K562 (cell line): Measurements from ENCODE around the gene CBLL1. TPM values are rescaled to one million over a fixed set of nuclear protein-coding genes. Genes with fewer than 3 reads are reported as not detected.
A peak's percentile ranks its signal among the peaks of the same experiment; 100 is the strongest.

ENCODE experiments used
- KDM2B ChIP-seq: fragments of 250-450 bp; sonication (Bioruptor Pico); IDR thresholded peaks from 2 replicates; pipeline ENCODE4 v1.8.0; 2021; ENCODE audit warnings: mild to moderate bottlenecking, moderate library complexity
- MBD2 ChIP-seq: sonication (generic); IDR thresholded peaks from 2 replicates; pipeline ENCODE4 v1.6.1; 2016; ENCODE audit warnings: low read depth, borderline replicate concordance
- MCM3 ChIP-seq: fragments of 450-650 bp; IDR thresholded peaks from 2 replicates; pipeline ENCODE4 v1.6.1; 2016
- MYBL2 ChIP-seq, 2 experiments: fragments of 450-650 bp in 1 of 2; sonication (generic) in 1 of 2; formaldehyde crosslinking in 1 of 2; IDR thresholded peaks; 2 replicates each; pipeline versions ENCODE4 v1.6.1 to v1.8.1; 2017 to 2022; ENCODE audit warnings: borderline replicate concordance in 1 of 2, inconsistent platforms in 1 of 2, low read depth in 1 of 2, mild to moderate bottlenecking in 1 of 2, missing genetic modification reagents in 1 of 2, moderate library complexity in 1 of 2
- MYC ChIP-seq, 2 experiments: fragments of 250-450 bp in 1 of 2; sonication (Bioruptor Pico) in 1 of 2; IDR thresholded peaks; 2 replicates each; pipeline versions ENCODE4 v1.5.1 to v1.6.1; 2012 to 2021; ENCODE audit warnings: low read depth in 2 of 2, borderline replicate concordance in 1 of 2, improper control_type of control experiment in 1 of 2, low read length in 1 of 2, mild to moderate bottlenecking in 1 of 2, moderate library complexity in 1 of 2
- NCOA1 ChIP-seq: fragments of 450-650 bp; IDR thresholded peaks from 2 replicates; pipeline ENCODE4 v1.6.1; 2016; ENCODE audit warnings: low read depth
- NRF1 ChIP-seq, 2 experiments: fragments of 450-650 bp; IDR thresholded peaks in 1 of 2; conservative IDR thresholded peaks in 1 of 2; 2 replicates each; pipeline ENCODE4 v1.6.1; 2014; ENCODE audit warnings: mild to moderate bottlenecking in 2 of 2
- RBM39 ChIP-seq: fragments of 200-400 bp; formaldehyde crosslinking; optimal IDR thresholded peaks from 2 replicates; pipeline ENCODE3; 2018; ENCODE audit warnings: low read depth, low read length
- RCOR1 ChIP-seq, 2 experiments: IDR thresholded peaks; 2 replicates each; pipeline ENCODE4 v1.6.1; 2012; ENCODE audit warnings: low read depth in 2 of 2, low read length in 2 of 2, borderline replicate concordance in 1 of 2, improper control_type of control experiment in 1 of 2
- SNIP1 ChIP-seq: fragments of 450-650 bp; IDR thresholded peaks from 2 replicates; pipeline ENCODE4 v1.7.1; 2017; ENCODE audit warnings: low read depth, mild to moderate bottlenecking
- ZBTB17 ChIP-seq: fragments of 450-650 bp; formaldehyde crosslinking; IDR thresholded peaks from 2 replicates; pipeline ENCODE4 v1.4.0; 2020; ENCODE audit warnings: mild to moderate bottlenecking
- ZNF583 ChIP-seq: fragments of 250-450 bp; sonication (Bioruptor Pico); IDR thresholded peaks from 2 replicates; pipeline ENCODE4 v1.4.0; 2020
- polyA plus RNA-seq, 8 experiments: library from polyadenylated mRNA; depleted of rRNA in 4 of 8; stranded (reverse) in 5 of 8; unstranded in 3 of 8; fragments of >200 nt; fragmentation: Nextera tagmentation in 2 of 8; fragmentation: Illumina TruSeq in 1 of 8; extraction: Ambion mirVana in 2 of 8; extraction: Trizol in 1 of 8; gene quantifications; 2 replicates each; pipeline versions ENCODE4 v1.2.1 to v1.2.3, GENCODE V29; 2011 to 2014; ENCODE audit warnings: inconsistent platforms in 1 of 8, missing spikeins in 1 of 8
- total RNA-seq, 7 experiments: library from RNA; depleted of rRNA in 6 of 7; stranded (reverse); fragments of >200 nt in 6 of 7; fragmentation: Illumina TruSeq in 2 of 7; extraction: Trizol in 2 of 7; gene quantifications; 2 replicates each; pipeline versions ENCODE4 v1.2.1 to v1.2.3, GENCODE V29; 2011 to 2021; ENCODE audit warnings: low replicate concordance in 1 of 7
- TF ChIP-seq, protein P1 (sequence below): fragments of 250-450 bp; sonication (Bioruptor Pico); IDR thresholded peaks from 2 replicates; pipeline ENCODE4 v1.5.0; 2020; ENCODE audit warnings: mild to moderate bottlenecking
- TF ChIP-seq, protein P2 (sequence below): IDR thresholded peaks from 3 replicates; pipeline ENCODE4 v1.6.1; 2011; ENCODE audit warnings: borderline replicate concordance, mild to moderate bottlenecking; ENCODE audit not compliant: insufficient read length, insufficient read depth
- TF ChIP-seq, protein P3 (sequence below): fragments of 250-450 bp; sonication (Bioruptor Pico); IDR thresholded peaks from 2 replicates; pipeline ENCODE4 v1.9.0; 2021; ENCODE audit warnings: mild to moderate bottlenecking
- TF ChIP-seq, protein P4 (sequence below): fragments of 450-650 bp; IDR thresholded peaks from 2 replicates; pipeline ENCODE4 v1.6.1; 2016; ENCODE audit warnings: low read depth

CBLL1 gene
- total and polyA plus RNA-seq, 9 of the 15 experiments (the other 6 are each of a cell fraction or from before 2014, with no cell fraction given) = 14.7 to 67.9 (median 35.4) TPM

DNA sequence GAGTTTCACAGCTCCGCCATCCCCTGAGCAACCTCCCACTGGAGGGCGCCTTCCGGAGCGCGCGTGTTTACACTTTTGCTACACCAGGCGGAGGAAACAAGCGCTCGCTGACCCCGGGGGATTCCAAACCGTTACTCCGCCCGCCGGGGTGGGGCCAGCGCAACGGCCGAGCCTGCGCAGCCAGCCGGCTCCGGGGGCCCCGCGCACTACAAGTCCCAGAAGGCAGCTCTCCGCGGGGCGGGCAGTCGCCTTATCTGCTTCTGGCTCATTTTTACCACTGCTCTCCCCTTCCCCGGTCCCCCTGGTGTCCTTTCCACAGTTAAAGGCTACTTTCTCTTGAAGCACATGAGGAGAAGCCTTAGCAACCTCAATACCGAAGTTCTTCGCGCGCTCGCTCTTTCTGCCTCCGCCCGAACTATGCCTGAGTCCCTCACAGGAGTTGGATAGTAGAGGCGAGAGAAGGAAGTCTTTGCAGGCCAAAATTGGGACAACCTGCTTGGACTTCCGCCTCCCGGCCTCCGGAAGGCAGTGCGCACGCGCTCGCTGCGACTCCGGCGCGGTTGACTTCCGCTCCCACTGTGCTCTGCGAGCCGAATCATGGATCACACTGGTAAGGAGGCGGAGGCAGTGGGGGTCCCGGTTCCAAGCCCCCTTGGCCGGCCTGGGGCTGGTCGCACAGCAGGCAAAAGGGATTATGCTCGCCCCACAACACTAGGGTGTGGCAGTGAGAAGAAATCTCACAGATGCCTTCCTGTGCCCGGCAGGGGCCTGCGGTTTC, at the start of gene CBLL1 (continued):
- TF ChIP-seq, protein P1, sequence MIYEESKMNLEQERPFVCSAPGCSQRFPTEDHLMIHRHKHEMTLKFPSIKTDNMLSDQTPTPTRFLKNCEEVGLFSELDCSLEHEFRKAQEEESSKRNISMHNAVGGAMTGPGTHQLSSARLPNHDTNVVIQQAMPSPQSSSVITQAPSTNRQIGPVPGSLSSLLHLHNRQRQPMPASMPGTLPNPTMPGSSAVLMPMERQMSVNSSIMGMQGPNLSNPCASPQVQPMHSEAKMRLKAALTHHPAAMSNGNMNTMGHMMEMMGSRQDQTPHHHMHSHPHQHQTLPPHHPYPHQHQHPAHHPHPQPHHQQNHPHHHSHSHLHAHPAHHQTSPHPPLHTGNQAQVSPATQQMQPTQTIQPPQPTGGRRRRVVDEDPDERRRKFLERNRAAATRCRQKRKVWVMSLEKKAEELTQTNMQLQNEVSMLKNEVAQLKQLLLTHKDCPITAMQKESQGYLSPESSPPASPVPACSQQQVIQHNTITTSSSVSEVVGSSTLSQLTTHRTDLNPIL (CRISPR knock-in tag) = no peak
- TF ChIP-seq ZBTB17 (CRISPR knock-in tag) (peak; percentile 96), MCM3 (no peak), ZNF583 (CRISPR knock-in tag) (no peak), NRF1 (conservative IDR thresholded peaks at IDR 0.05 in 1 of 2, IDR thresholded peaks at IDR 0.05 in 1 of 2) (peak; percentile 99), NCOA1 (peak; percentile 75), MBD2 (peak; percentile 69), SNIP1 (no peak), KDM2B (CRISPR knock-in tag) (peak; percentile 29; the same call in 1 of the 2 replicates), RBM39 (no peak), MYBL2 (IDR thresholded peaks at IDR 0.05; ENCODE audit: low read depth) (peak; percentile 94), MYBL2 (CRISPR knock-in tag; IDR thresholded peaks at IDR 0.05; ENCODE audit: borderline replicate concordance) (no peak), RCOR1 (IDR thresholded peaks at IDR 0.05; ENCODE audit: borderline replicate concordance in 1 of 2, low read depth in 2 of 2, low read length in 2 of 2) (peak; percentile 2 to 80; a peak in 2 of 4 replicates), MYC (IDR thresholded peaks at IDR 0.05; ENCODE audit: low read depth, low read length) (peak; percentile 86), MYC (CRISPR knock-in tag; IDR thresholded peaks at IDR 0.05; ENCODE audit: borderline replicate concordance, low read depth) (peak; percentile 77; the same call in 1 of the 2 replicates)
- TF ChIP-seq, protein P2, sequence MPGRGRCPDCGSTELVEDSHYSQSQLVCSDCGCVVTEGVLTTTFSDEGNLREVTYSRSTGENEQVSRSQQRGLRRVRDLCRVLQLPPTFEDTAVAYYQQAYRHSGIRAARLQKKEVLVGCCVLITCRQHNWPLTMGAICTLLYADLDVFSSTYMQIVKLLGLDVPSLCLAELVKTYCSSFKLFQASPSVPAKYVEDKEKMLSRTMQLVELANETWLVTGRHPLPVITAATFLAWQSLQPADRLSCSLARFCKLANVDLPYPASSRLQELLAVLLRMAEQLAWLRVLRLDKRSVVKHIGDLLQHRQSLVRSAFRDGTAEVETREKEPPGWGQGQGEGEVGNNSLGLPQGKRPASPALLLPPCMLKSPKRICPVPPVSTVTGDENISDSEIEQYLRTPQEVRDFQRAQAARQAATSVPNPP = no peak
- TF ChIP-seq, protein P3, sequence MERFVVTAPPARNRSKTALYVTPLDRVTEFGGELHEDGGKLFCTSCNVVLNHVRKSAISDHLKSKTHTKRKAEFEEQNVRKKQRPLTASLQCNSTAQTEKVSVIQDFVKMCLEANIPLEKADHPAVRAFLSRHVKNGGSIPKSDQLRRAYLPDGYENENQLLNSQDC (CRISPR knock-in tag) = no peak
- TF ChIP-seq, protein P4, sequence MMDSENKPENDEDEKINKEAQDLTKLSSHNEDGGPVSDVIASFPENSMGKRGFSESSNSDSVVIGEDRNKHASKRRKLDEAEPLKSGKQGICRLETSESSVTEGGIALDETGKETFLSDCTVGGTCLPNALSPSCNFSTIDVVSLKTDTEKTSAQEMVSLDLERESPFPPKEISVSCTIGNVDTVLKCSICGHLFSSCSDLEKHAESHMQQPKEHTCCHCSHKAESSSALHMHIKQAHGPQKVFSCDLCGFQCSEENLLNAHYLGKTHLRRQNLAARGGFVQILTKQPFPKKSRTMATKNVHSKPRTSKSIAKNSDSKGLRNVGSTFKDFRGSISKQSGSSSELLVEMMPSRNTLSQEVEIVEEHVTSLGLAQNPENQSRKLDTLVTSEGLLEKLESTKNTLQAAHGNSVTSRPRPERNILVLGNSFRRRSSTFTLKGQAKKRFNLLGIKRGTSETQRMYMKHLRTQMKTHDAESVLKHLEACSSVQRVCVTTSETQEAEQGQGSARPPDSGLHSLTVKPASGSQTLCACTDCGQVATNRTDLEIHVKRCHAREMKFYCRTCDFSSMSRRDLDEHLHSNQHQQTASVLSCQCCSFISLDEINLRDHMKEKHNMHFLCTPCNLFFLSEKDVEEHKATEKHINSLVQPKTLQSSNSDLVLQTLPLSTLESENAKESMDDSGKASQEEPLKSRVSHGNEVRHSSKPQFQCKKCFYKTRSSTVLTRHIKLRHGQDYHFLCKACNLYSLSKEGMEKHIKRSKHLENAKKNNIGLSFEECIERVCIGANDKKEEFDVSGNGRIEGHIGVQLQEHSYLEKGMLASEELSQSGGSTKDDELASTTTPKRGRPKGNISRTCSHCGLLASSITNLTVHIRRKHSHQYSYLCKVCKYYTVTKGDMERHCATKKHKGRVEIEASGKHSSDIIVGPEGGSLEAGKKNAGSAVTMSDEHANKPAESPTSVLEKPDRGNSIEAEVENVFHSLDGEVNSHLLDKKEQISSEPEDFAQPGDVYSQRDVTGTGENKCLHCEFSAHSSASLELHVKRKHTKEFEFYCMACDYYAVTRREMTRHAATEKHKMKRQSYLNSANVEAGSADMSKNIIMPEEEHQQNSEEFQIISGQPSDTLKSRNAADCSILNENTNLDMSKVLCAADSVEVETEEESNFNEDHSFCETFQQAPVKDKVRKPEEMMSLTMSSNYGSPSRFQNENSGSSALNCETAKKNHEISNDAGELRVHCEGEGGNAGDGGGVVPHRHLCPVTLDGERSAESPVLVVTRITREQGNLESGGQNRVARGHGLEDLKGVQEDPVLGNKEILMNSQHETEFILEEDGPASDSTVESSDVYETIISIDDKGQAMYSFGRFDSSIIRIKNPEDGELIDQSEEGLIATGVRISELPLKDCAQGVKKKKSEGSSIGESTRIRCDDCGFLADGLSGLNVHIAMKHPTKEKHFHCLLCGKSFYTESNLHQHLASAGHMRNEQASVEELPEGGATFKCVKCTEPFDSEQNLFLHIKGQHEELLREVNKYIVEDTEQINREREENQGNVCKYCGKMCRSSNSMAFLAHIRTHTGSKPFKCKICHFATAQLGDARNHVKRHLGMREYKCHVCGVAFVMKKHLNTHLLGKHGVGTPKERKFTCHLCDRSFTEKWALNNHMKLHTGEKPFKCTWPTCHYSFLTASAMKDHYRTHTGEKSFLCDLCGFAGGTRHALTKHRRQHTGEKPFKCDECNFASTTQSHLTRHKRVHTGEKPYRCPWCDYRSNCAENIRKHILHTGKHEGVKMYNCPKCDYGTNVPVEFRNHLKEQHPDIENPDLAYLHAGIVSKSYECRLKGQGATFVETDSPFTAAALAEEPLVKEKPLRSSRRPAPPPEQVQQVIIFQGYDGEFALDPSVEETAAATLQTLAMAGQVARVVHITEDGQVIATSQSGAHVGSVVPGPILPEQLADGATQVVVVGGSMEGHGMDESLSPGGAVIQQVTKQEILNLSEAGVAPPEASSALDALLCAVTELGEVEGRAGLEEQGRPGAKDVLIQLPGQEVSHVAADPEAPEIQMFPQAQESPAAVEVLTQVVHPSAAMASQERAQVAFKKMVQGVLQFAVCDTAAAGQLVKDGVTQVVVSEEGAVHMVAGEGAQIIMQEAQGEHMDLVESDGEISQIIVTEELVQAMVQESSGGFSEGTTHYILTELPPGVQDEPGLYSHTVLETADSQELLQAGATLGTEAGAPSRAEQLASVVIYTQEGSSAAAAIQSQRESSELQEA = peak; percentile 72; the same call in 1 of the 2 replicates
